K562 (cell line): ENCODE data around the gene UFSP1. TPM values are rescaled to one million over a fixed set of nuclear protein-coding genes. Genes with fewer than 3 reads are reported as not detected.

Experiments
- CC2D1A ChIP-seq: fragments of 450-650 bp; IDR thresholded peaks from 2 replicates; pipeline ENCODE4 v1.6.1; 2017; ENCODE audit warnings: mild to moderate bottlenecking
- EP400 ChIP-seq: fragments of 450-650 bp; IDR thresholded peaks from 2 replicates; pipeline ENCODE4 v1.6.1; 2017; ENCODE audit warnings: antibody characterized with exemption, mild to moderate bottlenecking, moderate library complexity
- HES1 ChIP-seq: fragments of 450-650 bp; IDR thresholded peaks from 2 replicates; pipeline ENCODE4 v1.6.1; 2016; ENCODE audit warnings: low read depth, mild to moderate bottlenecking, moderate library complexity
- IRF1 ChIP-seq: sonication (generic); formaldehyde crosslinking; IDR thresholded peaks from 2 replicates; pipeline ENCODE4 v1.8.0; 2022; ENCODE audit warnings: missing genetic modification reagents, mild to moderate bottlenecking, borderline replicate concordance
- KDM4B ChIP-seq, 2 experiments: fragments of 450-650 bp in 1 of 2; sonication (generic) in 1 of 2; IDR thresholded peaks; 2 replicates each; pipeline ENCODE4 v1.6.1; 2016 to 2017; ENCODE audit warnings: borderline replicate concordance in 2 of 2, antibody characterized with exemption in 1 of 2, low read depth in 1 of 2, mild to moderate bottlenecking in 1 of 2
- KLF6 ChIP-seq: fragments of 250-450 bp; sonication (Bioruptor Pico); IDR thresholded peaks from 2 replicates; pipeline ENCODE4 v1.4.0; 2020; ENCODE audit warnings: mild to moderate bottlenecking, moderate library complexity, borderline replicate concordance
- MAZ ChIP-seq, 2 experiments: fragments of 450-650 bp in 1 of 2; sonication (generic) in 1 of 2; formaldehyde crosslinking; IDR thresholded peaks in 1 of 2; conservative IDR thresholded peaks in 1 of 2; 2 replicates each; pipeline versions ENCODE4 v1.4.0 to v1.5.0; 2020; ENCODE audit warnings: mild to moderate bottlenecking in 1 of 2, missing genetic modification reagents in 1 of 2
- MEIS2 ChIP-seq: fragments of 450-650 bp; IDR thresholded peaks from 2 replicates; pipeline ENCODE4 v1.6.1; 2014; ENCODE audit warnings: mild to moderate bottlenecking; ENCODE audit not compliant: partially characterized antibody
- MIER1 ChIP-seq: fragments of 450-650 bp; IDR thresholded peaks from 2 replicates; pipeline ENCODE4 v1.6.1; 2016; ENCODE audit warnings: antibody characterized with exemption, mild to moderate bottlenecking, low read depth
- MTA2 ChIP-seq: fragments of 450-650 bp; IDR thresholded peaks from 2 replicates; pipeline ENCODE4 v1.6.1; 2016; ENCODE audit warnings: low read depth
- NFYB ChIP-seq: IDR thresholded peaks from 2 replicates; pipeline ENCODE4 v1.6.1; 2011; ENCODE audit warnings: mild to moderate bottlenecking, moderate library complexity; ENCODE audit not compliant: insufficient read length; ENCODE audit errors: extremely low read depth
- PML ChIP-seq: IDR thresholded peaks from 2 replicates; pipeline ENCODE4 v1.6.1; 2012; ENCODE audit warnings: low read length, inconsistent platforms
- TSHZ1 ChIP-seq: fragments of 250-450 bp; sonication (Bioruptor Pico); IDR thresholded peaks from 2 replicates; pipeline ENCODE4 v1.4.0; 2020; ENCODE audit warnings: mild to moderate bottlenecking, moderate library complexity
- USF2 ChIP-seq: sonication (generic); formaldehyde crosslinking; IDR thresholded peaks from 2 replicates; pipeline ENCODE4 v1.5.0; 2020; ENCODE audit warnings: missing genetic modification reagents
- XRCC4 ChIP-seq: IDR thresholded peaks from one replicate; pipeline ENCODE4 v1.6.1; 2011; ENCODE audit not compliant: insufficient read depth, insufficient read length; ENCODE audit errors: extremely low read depth
- ZFP30 ChIP-seq: fragments of 250-450 bp; sonication (Bioruptor Pico); IDR thresholded peaks from 2 replicates; pipeline ENCODE4 v1.8.0; 2022; ENCODE audit warnings: moderate library complexity, mild to moderate bottlenecking, inconsistent platforms, borderline replicate concordance
- ZNF431 ChIP-seq: sonication (generic); formaldehyde crosslinking; IDR thresholded peaks from 2 replicates; pipeline ENCODE4 v1.8.0; 2022; ENCODE audit warnings: mild to moderate bottlenecking, missing genetic modification reagents
- ZNF511 ChIP-seq: sonication (generic); formaldehyde crosslinking; IDR thresholded peaks from 2 replicates; pipeline ENCODE4 v1.8.0; 2022; ENCODE audit warnings: mild to moderate bottlenecking, missing genetic modification reagents
- ZNF76 ChIP-seq: fragments of 250-450 bp; sonication (Bioruptor Pico); IDR thresholded peaks from 2 replicates; pipeline ENCODE4 v1.4.0; 2020; ENCODE audit warnings: mild to moderate bottlenecking, moderate library complexity, borderline replicate concordance
- polyA plus RNA-seq, 8 experiments: library from polyadenylated mRNA; depleted of rRNA in 4 of 8; stranded (reverse) in 5 of 8; unstranded in 3 of 8; fragments of >200 nt; fragmentation: Nextera tagmentation in 2 of 8; fragmentation: Illumina TruSeq in 1 of 8; extraction: Ambion mirVana in 2 of 8; extraction: Trizol in 1 of 8; gene quantifications; 2 replicates each; pipeline versions ENCODE4 v1.2.1 to v1.2.3, GENCODE V29; 2011 to 2014; ENCODE audit warnings: inconsistent platforms in 1 of 8, missing spikeins in 1 of 8
- total RNA-seq, 7 experiments: library from RNA; depleted of rRNA in 6 of 7; stranded (reverse); fragments of >200 nt in 6 of 7; fragmentation: Illumina TruSeq in 2 of 7; extraction: Trizol in 2 of 7; gene quantifications; 2 replicates each; pipeline versions ENCODE4 v1.2.1 to v1.2.3, GENCODE V29; 2011 to 2021; ENCODE audit warnings: low replicate concordance in 1 of 7

Gene UFSP1
- total and polyA plus RNA-seq, 9 of the 15 experiments (the other 6 are each of a cell fraction or from before 2014, with no cell fraction given) = 0.50 to 18.8 (median 2.1) TPM

GRCh38 chr7:100874577-100875355, 14.7 kb downstream of the UFSP1 start, which contains the start of gene SRRT (continued):
- no peak for TF ChIP-seq MTA2
- TF ChIP-seq EP400 = peak; percentile 97
- peak; percentile 84 for TF ChIP-seq MEIS2
- TF ChIP-seq ZNF431 (CRISPR knock-in tag) = 0 out of 2 replicates have a peak, but pooled peaks have one; percentile 71
- peak in 1 of 2 experiments; percentile 69; a peak in 1 of 4 replicates for TF ChIP-seq KDM4B (IDR thresholded peaks at IDR 0.05; ENCODE audit: borderline replicate concordance in 2 of 2, low read depth in 1 of 2)
- no peak for TF ChIP-seq USF2 (CRISPR knock-in tag)
- peak; percentile 74; the same call in 1 of the 2 replicates for TF ChIP-seq ZNF76
- no peak; the same call in 1 of the 2 replicates for TF ChIP-seq IRF1 (CRISPR knock-in tag)
- peak; percentile 77 for TF ChIP-seq ZNF511 (CRISPR knock-in tag)
- peak; percentile 21 to 83; a peak in 3 of 4 replicates for TF ChIP-seq MAZ (CRISPR knock-in tag; conservative IDR thresholded peaks at IDR 0.05 in 1 of 2, IDR thresholded peaks at IDR 0.05 in 1 of 2)
- TF ChIP-seq KLF6 (CRISPR knock-in tag) = peak; percentile 32; the same call in 1 of the 2 replicates
- TF ChIP-seq MIER1 = no peak
- TF ChIP-seq TSHZ1 (CRISPR knock-in tag) = peak; percentile 45; the same call in 1 of the 2 replicates
- no peak for TF ChIP-seq ZFP30 (CRISPR knock-in tag)
- no peak for TF ChIP-seq HES1
- peak; percentile 89 for TF ChIP-seq CC2D1A
- no peak for TF ChIP-seq NFYB
- TF ChIP-seq PML = peak; percentile 93
- no peak for TF ChIP-seq XRCC4
